KBM-7 (cell line): ENCODE measurements around the gene CNPPD1.

Experiments
- DNase-seq: peaks from one replicate; pipeline ENCODE4 v3.0.0-alpha.2; 2015
- in situ Hi-C: fragments of 300-500 bp; cut with MboI; formaldehyde crosslinking; loops from 2 replicates; pipeline ENCODE4 v1.14.3; 2020; ENCODE audit warnings: low sequenced_read_pairs, low pct_unique_long_range_greater_than_20kb, mixed read lengths

The CNPPD1 gene

DNA sequence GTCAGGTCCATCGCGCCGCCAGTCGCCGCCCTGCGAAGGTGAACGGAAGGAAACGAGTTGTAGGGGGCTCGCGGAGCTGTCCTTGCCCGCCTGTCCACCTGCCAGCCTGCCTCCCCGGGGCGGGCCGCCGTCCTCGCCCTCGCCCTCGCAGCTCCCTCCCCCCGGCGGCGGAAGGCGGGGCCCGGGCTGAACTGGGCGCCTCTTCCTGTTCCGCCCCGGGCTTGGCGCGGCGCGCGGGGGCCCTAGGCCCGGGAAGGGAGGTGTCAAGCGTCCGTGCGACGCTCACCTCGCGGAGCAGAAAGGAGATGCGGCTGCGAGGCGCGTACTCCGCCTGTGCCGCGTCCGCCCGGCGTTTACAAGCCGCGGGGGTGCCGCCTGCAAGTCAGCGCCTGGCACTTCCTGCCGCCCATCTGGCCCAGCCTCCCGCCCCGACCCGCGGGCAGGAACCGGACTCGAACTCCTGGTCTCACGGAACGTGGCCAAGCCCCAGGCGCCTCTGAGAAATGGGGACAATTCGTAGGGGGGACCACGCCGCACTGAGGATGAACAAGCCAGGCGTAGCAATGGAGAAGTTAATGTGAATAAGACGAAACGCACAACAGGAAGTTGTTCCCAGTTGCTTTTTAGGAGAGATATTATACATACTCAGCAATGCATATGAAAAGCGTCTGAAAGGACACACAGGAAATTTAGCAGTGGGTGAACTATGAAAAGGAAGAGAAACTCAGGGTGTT, at the start of gene CNPPD1:
TSS of gene CNPPD1 (minus strand) at position 108 of the 734 bp plus-strand sequence. CDS start at position 11, 97 bp downstream.
- in situ Hi-C loops = no loop called here
- DNase-seq = peak; percentile 89

DNA sequence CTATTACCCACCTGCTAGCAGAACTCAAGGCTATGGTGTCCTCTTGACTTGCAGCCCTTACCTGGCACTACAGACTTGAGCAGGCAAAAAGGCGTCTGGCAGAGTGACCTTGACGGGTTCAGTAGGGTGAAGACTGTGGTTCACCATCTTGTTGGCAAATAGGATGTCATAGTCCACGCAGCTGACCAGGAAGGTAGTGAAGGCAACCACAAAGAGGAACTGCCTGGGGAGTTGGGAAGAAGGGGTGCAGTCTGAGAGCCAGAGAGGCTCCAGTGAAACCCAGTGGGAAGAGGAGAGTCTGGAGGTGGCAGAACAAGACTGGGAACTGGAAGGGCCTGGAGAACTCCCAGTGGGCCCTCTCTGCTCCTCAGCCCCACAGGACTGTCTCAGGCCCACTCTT, 48.6 kb upstream of the CNPPD1 start:
- DNase-seq = peak; percentile 61
- in situ Hi-C loops = no loop called here

DNA sequence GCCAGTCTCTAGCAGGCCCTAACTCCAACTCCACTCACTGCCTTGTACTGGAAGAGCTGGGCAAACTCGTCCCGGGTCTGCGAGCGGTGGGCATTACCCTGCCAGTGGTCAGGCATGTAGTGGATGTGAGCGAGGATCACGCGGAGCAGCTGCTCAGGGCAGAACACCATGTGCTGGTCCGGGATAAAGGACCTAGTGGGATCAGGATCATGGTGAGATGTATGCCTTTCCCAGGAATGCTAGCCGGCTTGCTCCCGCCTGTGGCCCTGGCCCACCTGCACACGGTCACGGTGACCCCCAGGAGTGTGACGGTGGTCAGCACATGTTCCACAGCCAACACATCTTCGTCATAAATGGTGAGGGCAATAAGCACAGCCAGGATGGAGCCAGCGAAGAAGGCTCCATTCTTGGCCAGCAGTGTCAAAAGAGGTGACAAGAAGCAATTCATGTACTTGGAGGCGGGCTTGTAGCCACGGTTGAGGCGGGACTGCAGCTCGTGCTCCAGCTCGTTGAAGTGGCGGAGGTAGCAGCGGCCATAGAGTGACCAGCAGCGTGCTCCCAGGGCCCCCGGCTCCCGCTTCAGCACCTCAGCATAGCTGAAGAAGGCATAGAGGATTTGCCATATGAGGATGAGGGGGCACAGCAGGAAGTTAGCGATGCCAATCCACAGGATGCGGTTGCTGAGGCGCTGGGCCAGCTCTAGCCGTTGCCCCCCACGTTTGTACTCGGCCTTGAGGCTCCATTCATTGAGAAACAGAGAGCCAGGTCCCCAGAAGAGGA, 47.3 kb upstream of the CNPPD1 start:
- DNase-seq = no peak
- in situ Hi-C loops = no loop called here

GRCh38 chr2:219221957-219222518, 45.3 kb upstream of the CNPPD1 start:
- no peak for DNase-seq
- in situ Hi-C loops = no loop called here

DNA sequence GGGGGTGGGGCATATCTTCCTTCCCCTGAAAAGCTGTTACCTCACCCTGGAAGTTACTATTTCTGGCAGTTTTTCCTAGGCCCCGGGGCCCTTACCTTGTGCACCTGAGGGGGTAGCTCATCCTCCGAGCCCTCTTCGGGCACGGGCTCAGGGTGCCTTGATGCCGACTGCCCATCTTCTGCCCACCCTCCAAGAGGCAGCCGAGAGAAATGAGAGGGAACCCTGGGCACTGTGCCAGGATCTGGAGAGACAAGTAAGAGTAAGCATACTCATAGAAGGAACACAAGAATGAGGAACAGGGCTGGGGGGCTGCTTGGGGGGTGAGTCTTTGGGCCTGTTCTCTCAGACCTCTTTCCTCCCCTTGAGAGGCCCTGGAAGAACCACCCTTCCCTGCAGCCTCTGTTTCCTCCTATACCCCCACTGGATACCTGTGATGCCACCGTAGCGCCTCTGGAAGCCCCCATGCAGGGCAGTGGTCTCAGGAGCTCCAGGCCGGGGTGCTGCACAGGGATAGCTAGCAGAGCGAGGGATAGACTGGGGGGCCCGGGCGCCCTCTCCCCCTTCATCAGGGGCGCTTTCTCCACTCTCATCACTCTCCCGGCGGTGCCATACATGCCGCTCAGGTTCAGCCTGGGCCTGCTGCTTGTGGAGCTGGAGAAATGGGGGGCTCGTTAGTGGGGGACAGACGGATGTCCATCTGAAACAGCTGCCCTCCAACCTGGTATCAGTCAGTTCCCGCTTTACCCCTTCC, 44.1 kb upstream of the CNPPD1 start:
- DNase-seq = no peak

GRCh38 chr2:219219784-219220532, 43.2 kb upstream of the CNPPD1 start:
- DNase-seq = no peak
- in situ Hi-C loops = no loop called here

More for the DNA sequence above, 44.1 kb upstream of the CNPPD1 start:
- in situ Hi-C loops = no loop called here

- in situ Hi-C loops = no loop called here
- no peak for DNase-seq
Measured at GRCh38 chr2:219218732-219219701, 42.3 kb upstream of the CNPPD1 start, which contains the start of gene ABCB6. Gene ABCB6 (minus strand): TSS chr2:219218958. CDS start chr2:219218673, 285 bp downstream.

GRCh38 chr2:219218217-219218731, 41.5 kb upstream of the CNPPD1 start:
- DNase-seq = no peak
- in situ Hi-C loops = no loop called here

DNA sequence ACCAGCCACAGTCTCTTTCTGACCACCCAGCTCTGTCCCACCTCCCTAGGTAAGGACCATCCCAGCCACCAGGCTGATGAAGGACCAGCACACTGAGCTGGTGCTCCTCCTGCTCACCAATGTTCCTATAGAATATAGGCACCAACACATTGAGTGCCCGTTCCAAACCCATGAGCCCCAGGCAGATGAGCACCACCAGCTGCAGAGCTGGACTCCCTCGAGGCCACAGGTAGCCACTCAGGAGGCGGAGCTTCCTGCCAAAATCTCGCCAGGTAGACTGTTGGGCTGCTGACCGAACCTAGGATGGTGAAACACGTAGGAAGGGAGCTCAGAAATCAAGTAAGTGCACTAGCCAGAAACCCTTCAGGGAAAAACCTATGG, 39.8 kb upstream of the CNPPD1 start:
- DNase-seq = no peak
- in situ Hi-C loops = no loop called here

- no peak for DNase-seq
- in situ Hi-C loops = no loop called here
Measured at GRCh38 chr2:219215871-219216534, 39.3 kb upstream of the CNPPD1 start.

GRCh38 chr2:219214786-219215185, 38.1 kb upstream of the CNPPD1 start:
- DNase-seq = no peak
- in situ Hi-C loops = no loop called here

- no peak for DNase-seq
- in situ Hi-C loops = no loop called here
Measured at GRCh38 chr2:219214141-219214540, 37.4 kb upstream of the CNPPD1 start.

- in situ Hi-C loops = no loop called here
- no peak for DNase-seq
Measured at GRCh38 chr2:219213486-219214071, 36.9 kb upstream of the CNPPD1 start.

GRCh38 chr2:219213026-219213415, 36.3 kb upstream of the CNPPD1 start:
- no peak for DNase-seq
- in situ Hi-C loops = no loop called here

- DNase-seq = no peak
- in situ Hi-C loops = no loop called here
Measured at GRCh38 chr2:219210886-219211362, 34.2 kb upstream of the CNPPD1 start.

DNA sequence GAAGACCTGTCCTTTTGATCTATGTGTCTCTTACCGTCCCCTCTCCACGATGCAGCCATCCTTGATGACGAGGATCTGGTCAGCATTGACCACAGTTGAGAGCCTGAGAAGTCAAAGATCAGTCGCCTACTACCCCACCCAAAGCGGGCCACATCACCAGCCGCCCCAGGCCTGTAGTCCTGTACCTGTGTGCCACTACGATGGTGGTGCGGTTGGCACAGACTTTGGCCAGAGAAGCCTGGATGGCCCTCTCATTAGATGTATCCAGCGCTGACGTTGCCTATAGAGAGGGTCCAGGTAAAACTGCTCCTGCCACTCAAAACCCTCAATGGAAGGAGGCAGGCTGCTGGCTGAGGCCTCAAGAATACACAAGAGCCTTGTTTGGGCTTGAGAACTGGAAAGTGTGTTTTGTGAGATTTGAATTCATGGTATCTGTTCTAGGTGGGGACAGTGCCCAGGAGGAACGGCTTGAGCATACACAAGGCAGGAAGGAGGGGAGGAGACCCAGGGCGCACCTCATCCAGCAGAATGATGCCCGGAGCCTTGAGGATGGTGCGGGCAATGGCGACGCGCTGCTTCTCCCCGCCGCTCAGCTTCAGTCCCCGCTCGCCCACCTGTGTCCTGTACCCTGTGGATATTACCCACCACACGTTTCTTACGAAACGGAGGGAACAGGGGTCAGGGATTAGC, 33.6 kb upstream of the CNPPD1 start:
- no peak for DNase-seq
- in situ Hi-C loops = no loop called here
